Stimulated activated CD8-positive, alpha-beta memory T cell treated with anti-CD3 and anti-CD28 coated beads, Interleukin-15, amount 100 ng/mL, for 48 hours (primary cell): ENCODE data around the gene MARCHF6.
"Not testable (repeated sequence)": the region's sequence is repeated elsewhere in the genome, so short reads cannot be mapped to it uniquely, and the experiment has no call there.

Experiments
- DNase-seq, 2 donors: peaks; one replicate each; pipeline ENCODE4 v3.0.0-alpha.2; 2020; ENCODE audit warnings: low read depth in 2 of 2

MARCHF6 gene

DNA sequence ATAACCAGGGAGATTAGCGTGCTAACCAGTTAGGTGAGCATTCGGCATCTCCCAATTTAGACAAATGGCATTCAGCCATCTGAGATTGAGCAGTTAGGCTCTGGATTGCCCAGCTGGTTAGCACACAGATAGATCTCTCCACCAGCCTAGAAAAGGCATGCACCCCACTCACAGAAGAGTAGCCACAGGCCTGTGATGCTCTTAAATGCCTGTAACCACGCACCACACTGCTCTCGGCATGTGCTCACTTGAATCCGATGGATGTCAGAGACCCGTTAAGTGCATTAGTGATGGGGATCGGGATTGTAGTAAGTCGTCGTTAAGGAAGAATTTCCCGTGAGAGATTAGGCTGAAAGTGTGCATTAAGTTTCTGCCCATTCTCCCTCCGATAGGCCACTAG is 23.0 kb downstream of the MARCHF6 start:
- no peak for DNase-seq

DNA sequence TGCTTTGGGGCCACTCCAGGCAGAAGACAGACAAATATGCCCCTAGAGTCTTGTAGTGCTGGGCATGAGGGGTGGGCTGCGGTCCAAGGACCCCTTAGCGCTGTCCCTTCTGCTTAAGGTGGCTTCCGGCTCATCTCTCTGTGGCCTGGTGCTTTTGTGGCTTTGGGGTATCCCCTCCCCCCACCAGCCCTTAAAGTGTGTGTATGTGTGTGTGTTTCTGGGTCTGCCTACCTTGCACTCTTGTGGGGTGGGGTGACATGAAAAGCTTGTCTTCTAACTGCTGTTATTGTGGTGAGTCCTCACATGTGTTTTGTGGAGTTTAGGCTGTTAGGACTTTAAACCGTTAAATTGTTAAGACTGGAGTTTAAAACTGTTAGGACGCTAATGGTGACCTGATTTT is 23.6 kb downstream of the MARCHF6 start:
- DNase-seq = no peak

- no peak for DNase-seq
Observed at GRCh38 chr5:10381803-10382202, 28.3 kb downstream of the MARCHF6 start.

DNA sequence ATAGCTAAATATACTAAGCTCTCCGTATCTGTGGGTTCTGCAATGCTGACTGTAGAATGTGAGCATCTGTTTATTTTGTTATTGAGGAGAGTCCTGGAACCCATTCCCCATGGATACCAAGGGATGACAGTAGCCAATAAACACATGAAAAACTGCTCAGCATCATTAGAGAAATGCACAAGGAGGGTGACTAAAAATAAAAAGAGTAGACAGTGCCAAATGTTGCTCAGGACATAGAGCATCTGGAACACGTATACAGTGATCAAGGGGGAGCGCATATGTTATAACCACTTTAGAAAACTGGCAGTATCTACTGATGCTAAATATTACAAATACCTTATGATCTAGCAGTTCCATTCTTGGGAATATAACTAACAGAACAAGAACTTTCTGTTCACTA is 31.0 kb downstream of the MARCHF6 start:
- no peak for DNase-seq

DNA sequence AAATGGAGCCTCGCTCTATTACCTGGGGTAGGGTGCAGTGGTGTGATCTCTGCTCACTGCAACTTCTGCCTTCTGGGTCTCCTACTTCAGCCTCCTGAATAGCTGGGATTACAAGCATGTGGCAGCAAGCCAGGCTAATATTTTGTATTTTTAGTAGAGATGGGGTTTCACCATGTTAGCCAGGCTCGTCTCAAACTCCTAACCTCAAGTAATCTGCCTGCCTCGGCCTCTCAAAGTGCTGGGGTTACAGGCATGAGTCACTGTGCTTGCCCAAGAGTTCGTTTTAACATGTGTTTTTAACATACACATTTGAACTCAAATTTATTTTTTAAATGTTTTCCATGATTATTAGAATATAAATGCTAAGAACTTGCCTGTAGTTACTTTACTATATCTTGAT is 34.2 kb downstream of the MARCHF6 start:
- no peak for DNase-seq

DNA sequence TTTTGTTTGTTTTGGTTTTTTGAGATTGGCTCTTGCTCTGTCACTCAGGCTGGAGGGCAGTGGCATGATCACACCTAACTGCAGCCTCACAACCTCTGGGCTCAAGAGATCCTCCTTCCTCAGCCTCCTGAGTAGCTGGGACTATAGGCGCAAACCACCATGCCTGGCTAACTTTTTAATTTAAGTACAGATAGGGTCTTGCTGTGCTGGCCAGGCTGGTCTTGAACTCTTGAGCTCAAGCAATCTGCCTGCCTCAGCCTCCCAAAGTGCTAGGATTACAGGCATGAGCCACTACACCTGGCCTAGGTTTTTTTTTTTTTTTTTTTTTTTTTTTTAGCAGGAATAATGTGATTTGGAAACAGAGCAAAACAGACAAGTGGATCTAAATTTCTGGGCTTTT is 37.6 kb downstream of the MARCHF6 start:
- no peak for DNase-seq

DNA sequence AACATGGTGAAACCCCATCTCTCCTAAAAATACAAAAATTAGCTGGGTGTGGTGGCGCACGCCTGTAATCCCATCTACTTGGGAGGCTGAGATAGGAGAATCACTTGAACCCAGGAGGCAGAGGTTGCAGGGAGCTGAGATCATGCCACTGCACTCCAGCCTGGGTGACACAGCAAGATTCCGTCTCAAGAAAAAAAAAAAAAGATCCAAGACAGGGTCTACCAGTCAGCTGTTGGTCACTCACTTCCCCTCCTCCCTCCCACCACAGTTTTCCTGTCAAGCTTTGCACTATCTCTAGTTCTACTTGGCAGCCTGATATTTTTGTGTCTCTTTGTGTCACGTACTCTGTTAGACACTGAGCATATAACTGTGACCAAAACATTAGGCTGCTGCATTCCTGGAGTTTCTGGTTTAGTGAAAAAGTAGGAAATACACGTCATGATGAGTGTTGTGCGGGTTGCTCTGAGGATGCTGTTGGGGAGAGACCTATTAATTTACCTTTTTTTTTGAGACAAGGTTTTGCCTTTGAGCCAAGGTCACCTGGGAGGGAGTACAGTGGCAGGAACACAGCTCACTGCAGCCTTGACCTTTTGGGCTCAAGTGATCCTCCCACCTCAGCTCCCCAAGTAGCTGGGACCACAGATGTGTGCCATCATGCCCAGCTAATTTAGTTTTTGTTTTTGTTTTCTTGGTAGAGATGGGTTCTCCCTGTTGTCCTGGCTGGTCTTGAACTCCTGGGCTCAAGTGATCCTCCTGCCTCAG is 39.3 kb downstream of the MARCHF6 start:
- DNase-seq = not testable (repeated sequence)

DNA sequence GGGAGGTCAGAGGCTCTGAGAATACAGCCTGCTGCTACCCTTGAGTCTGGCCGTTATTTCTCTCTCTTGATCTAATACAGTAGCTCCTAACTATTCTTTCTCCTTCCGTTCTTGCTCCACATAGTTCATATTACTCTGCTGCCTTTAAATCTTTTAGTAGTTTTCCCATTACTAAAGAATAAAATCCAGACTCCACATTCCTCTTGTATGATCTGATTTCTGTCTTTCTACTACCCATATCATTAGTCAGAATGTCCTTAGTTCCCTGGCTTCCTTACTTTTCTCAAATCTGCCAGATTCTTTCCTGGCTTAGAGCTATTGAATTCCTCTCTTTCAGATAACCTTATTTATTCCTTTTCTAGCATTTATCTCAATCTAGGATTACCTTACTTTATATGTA is 40.0 kb downstream of the MARCHF6 start:
- DNase-seq = no peak

DNA sequence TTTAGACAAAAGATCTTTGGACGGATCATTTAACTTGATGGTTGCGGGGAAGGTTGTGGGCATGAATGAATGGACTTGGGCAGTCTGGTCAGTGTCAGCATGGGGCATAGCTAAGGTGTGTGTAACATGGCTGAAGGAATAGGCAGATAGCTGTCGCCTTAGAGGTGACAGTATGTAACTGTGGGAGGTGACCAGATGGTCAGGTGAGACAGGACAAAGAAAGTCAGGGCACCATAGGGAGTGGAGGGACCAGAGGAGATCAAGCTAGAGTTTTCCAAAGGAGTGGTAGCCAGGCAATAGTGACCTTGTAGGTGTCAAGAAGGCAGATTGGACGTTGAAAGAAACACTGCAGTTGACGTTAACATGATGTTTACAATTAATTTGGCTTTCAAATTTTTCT is 43.1 kb downstream of the MARCHF6 start:
- DNase-seq = no peak

DNA sequence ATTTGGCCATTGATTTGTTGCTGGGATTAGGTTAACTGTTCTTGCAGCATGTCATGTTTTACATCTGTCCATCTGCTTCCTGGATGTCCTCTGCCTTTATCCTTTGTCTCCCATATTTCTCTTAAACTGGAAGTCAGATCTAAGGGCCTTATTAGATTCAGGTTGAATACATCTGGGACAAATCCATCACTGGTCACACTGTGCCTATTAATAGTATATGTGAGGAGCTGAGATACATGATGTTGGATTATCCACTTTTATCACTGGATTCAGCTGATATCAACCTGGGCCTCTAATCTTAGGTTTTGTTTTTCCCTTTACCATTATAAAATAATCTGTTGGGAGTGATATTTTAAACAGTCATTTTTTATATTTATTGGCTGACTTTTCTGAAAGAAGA is 46.3 kb downstream of the MARCHF6 start:
- DNase-seq = no peak

DNA sequence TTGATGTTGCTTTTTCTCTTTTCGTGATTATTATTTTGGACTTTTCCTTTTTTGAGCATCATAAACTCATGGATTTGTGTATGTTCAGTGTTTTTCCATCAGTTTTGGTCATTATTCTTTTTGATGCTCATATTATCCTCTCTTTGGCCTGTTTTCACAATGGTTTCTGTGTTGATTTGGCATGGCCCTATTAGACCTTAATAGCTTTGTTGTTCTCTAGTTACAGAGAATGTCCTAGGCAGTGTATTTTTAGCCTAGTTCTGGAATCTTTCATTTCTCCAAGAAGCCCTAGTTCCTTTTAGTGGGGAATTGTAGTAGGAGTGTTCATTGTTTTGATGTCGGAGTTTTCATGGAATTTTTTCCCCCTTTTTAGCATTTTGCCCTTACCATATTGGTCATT is 46.9 kb downstream of the MARCHF6 start:
- no peak for DNase-seq

DNA sequence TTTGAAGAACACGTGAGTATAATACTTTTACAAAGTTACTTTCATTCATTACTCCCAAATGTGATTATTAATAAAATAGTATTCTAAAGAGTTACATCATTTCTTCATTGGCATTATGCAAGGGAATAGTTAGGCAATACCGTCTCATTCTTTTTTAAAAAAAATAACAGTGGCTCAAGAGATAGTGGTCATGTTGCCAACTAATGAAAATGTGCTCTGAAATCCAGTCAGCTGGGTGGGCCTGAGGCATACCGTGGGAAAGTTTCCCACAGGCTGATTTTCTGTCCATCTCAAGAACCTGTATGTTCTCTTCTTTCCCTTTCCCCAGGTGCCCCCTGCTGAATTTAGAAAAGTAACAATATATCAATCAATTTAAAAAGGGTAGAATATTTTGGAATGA is 47.3 kb downstream of the MARCHF6 start:
- no peak for DNase-seq

- DNase-seq = no peak
Observed at GRCh38 chr5:10401498-10401897, 48.0 kb downstream of the MARCHF6 start.
